ENCODE results near the gene PDPK1.

- TF ChIP-seq, protein P1, sequence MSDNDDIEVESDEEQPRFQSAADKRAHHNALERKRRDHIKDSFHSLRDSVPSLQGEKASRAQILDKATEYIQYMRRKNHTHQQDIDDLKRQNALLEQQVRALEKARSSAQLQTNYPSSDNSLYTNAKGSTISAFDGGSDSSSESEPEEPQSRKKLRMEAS (IDR thresholded peaks at IDR 0.05; ENCODE audit: low read depth, low read length), result no peak
- TF ChIP-seq POLR2A (IDR thresholded peaks at IDR 0.05; ENCODE audit: extremely low read depth, insufficient read length), result no peak
These were observed 7.7 kb upstream of the PDPK1 start for GRCh38 chr16:2529961-2530628.

All from NB4 (cell line).